HepG2 (cell line): Measurements from ENCODE around the gene HDAC4. TPM values are rescaled to one million over a fixed set of nuclear protein-coding genes. Genes with fewer than 3 reads are reported as not detected.

ENCODE experiments used
- ATAC-seq: fragments of 200-7000 bp; cut with Tn5 transposase; 3 replicates; pipeline ENCODE4 v1.9.1; 2020; ENCODE audit warnings: mild to moderate bottlenecking, moderate library complexity
- BruUV-seq: library from RNA; stranded (reverse); fragments of 400-500 nt; replicated peaks from 2 replicates; lab custom pipeline; 2021; lab: Mats Ljungman, UMichigan
- CTCF ChIA-PET: fragments of 300-600 bp; formaldehyde crosslinking; extraction: SDS; loops from one replicate; lab custom pipeline; 2021; ENCODE audit warnings: low total read pairs, inconsistent platforms, low intra/inter-chr PET ratio; lab: Yijun Ruan, JAX
- POLR2A ChIA-PET: fragments of 350-600 bp; sonication (Branson Sonifier 250); formaldehyde crosslinking; loops from one replicate; lab custom pipeline; 2020; ENCODE audit warnings: antibody characterized with exemption, inconsistent platforms; lab: Yijun Ruan, JAX
- DNase-seq: peaks from one replicate; pipeline ENCODE4 v3.0.0-alpha.2; 2015; ENCODE audit warnings: low spot score
- FAIRE-seq: peaks from 3 replicates; lab custom pipeline; 2011; peaks lifted over from hg19 to GRCh38; lab: Jason Lieb, UNC
- H2AFZ ChIP-seq: one replicate; pipeline ENCODE4 v1.6.1; 2011; ENCODE audit warnings: low read length, inconsistent platforms
- H3K27ac ChIP-seq: fragments of 300-600 bp; 3 replicates; pipeline ENCODE4 v1.8.0; 2011; ENCODE audit warnings: mixed run types, mild to moderate bottlenecking, mixed read lengths, low read length, inconsistent platforms; ENCODE audit not compliant: insufficient read depth; ENCODE audit errors: extremely low read length
- H3K27me3 ChIP-seq, 2 experiments: fragments of 200-600 bp in 1 of 2; 2 replicates in 1 of 2; 3 replicates in 1 of 2; pipeline versions ENCODE4 v1.6.0 to v1.8.0; 2011; ENCODE audit warnings: low read length in 2 of 2, mild to moderate bottlenecking in 2 of 2, moderate library complexity in 2 of 2, inconsistent platforms in 1 of 2; ENCODE audit not compliant: insufficient read depth in 2 of 2, control insufficient read depth in 1 of 2
- H3K36me3 ChIP-seq, 2 experiments: fragments of 200-600 bp in 1 of 2; replicated peaks in 1 of 2; 2 replicates in 1 of 2; 3 replicates in 1 of 2; pipeline versions ENCODE4 v1.5.1 to v1.8.0; 2011; ENCODE audit warnings: low read length in 2 of 2, inconsistent platforms in 1 of 2; ENCODE audit not compliant: insufficient read depth in 2 of 2, control insufficient read depth in 1 of 2
- H3K4me1 ChIP-seq: 2 replicates; pipeline ENCODE4 v1.5.1; 2012; ENCODE audit warnings: low read length, inconsistent platforms; ENCODE audit not compliant: insufficient read depth
- H3K4me2 ChIP-seq: 2 replicates; pipeline ENCODE4 v1.6.0; 2011; ENCODE audit warnings: low read depth, low read length, inconsistent platforms
- H3K4me3 ChIP-seq, 3 experiments: fragments of 200-600 bp in 1 of 3; sonication (generic), shearing (Covaris generic) in 1 of 3; replicated peaks in 1 of 3; 2 replicates each; pipeline ENCODE4 v1.5.1; 2011 to 2016; ENCODE audit warnings: low read length in 3 of 3, inconsistent platforms in 2 of 3, low read depth in 2 of 3, mild to moderate bottlenecking in 2 of 3, control low read depth in 1 of 3, mixed read lengths in 1 of 3; ENCODE audit not compliant: insufficient read depth in 1 of 3
- H3K79me2 ChIP-seq: one replicate; pipeline ENCODE4 v1.6.1; 2011; ENCODE audit warnings: low read length, inconsistent platforms; ENCODE audit not compliant: insufficient read depth
- H3K9ac ChIP-seq: 2 replicates; pipeline ENCODE4 v1.6.0; 2011; ENCODE audit warnings: mild to moderate bottlenecking, low read depth, low read length, inconsistent platforms; ENCODE audit not compliant: insufficient read depth
- H3K9me3 ChIP-seq: 2 replicates; pipeline ENCODE4 v1.5.1; 2012; ENCODE audit warnings: mild to moderate bottlenecking, low read length
- H4K20me1 ChIP-seq: 2 replicates; pipeline ENCODE4 v1.6.0; 2011; ENCODE audit warnings: inconsistent platforms, mild to moderate bottlenecking, low read length, moderate library complexity; ENCODE audit not compliant: insufficient read depth
- KAT7 ChIP-seq: IDR thresholded peaks from 2 replicates; pipeline ENCODE4 v1.6.1; 2018; ENCODE audit warnings: borderline replicate concordance, missing compliant biosample characterization
- KMT2A ChIP-seq: sonication (generic); formaldehyde crosslinking; IDR thresholded peaks from 2 replicates; pipeline ENCODE4 v1.4.0; 2020; ENCODE audit warnings: missing genetic modification reagents
- MTA1 ChIP-seq: sonication (generic); formaldehyde crosslinking; IDR thresholded peaks from 2 replicates; pipeline ENCODE4 v1.4.0; 2020; ENCODE audit warnings: missing genetic modification reagents, mild to moderate bottlenecking, borderline replicate concordance
- NRL ChIP-seq: sonication (generic); formaldehyde crosslinking; IDR thresholded peaks from 2 replicates; pipeline ENCODE4 v1.5.0; 2020; ENCODE audit warnings: missing genetic modification reagents, mild to moderate bottlenecking, moderate library complexity, borderline replicate concordance
- RARG ChIP-seq: sonication (generic); formaldehyde crosslinking; IDR thresholded peaks from 2 replicates; pipeline ENCODE4 v1.4.0; 2020; ENCODE audit warnings: low read depth, mild to moderate bottlenecking, missing genetic modification reagents
- SRSF9 ChIP-seq: fragments of 200-400 bp; formaldehyde crosslinking; IDR thresholded peaks from 2 replicates; pipeline ENCODE4 v1.6.1; 2018; ENCODE audit warnings: borderline replicate concordance, mild to moderate bottlenecking, low read depth, low read length; ENCODE audit not compliant: insufficient read depth, poor library complexity, severe bottlenecking
- ZNF101 ChIP-seq: sonication (generic); formaldehyde crosslinking; IDR thresholded peaks from 2 replicates; pipeline ENCODE4 v1.4.0; 2020; ENCODE audit warnings: mild to moderate bottlenecking, low read depth, missing genetic modification reagents, borderline replicate concordance
- ZNF431 ChIP-seq: sonication (generic); formaldehyde crosslinking; IDR thresholded peaks from 2 replicates; pipeline ENCODE4 v1.9.0; 2022; ENCODE audit warnings: missing genetic modification reagents, low read depth, mild to moderate bottlenecking, borderline replicate concordance
- ZNF543 ChIP-seq: sonication (generic); formaldehyde crosslinking; IDR thresholded peaks from 2 replicates; pipeline ENCODE4 v1.4.0; 2020; ENCODE audit warnings: mild to moderate bottlenecking, missing genetic modification reagents
- ZNF713 ChIP-seq: sonication (generic); formaldehyde crosslinking; IDR thresholded peaks from 2 replicates; pipeline ENCODE4 v1.4.0; 2020; ENCODE audit warnings: mild to moderate bottlenecking, missing genetic modification reagents
- ZSCAN31 ChIP-seq: sonication (generic); formaldehyde crosslinking; IDR thresholded peaks from 2 replicates; pipeline ENCODE4 v1.5.0; 2020; ENCODE audit warnings: low read depth, mild to moderate bottlenecking, missing genetic modification reagents
- WGBS: methylation state at CpG from one replicate; pipeline ENCODE4 v1.1.6; 2017; ENCODE audit warnings: low lambda C conversion rate; 5-methylcytosine and 5-hydroxymethylcytosine counted together
- in situ Hi-C: cut with HindIII; loops from 2 replicates; pipeline ENCODE4 v1.10.0; 2017; ENCODE audit warnings: low pct_unique_long_range_greater_than_20kb; ENCODE audit not compliant: extremely low pct_ligation_motif_present
- intact Hi-C: fragments of 100-400 bp; cut with micrococcal nuclease; formaldehyde crosslinking; loops from one replicate; pipeline ENCODE4 v1.10.0; 2022; ENCODE audit not compliant: unreplicated experiment
- polyA plus RNA-seq, 8 experiments: library from polyadenylated mRNA; depleted of rRNA in 3 of 8; stranded (reverse) in 7 of 8; unstranded in 1 of 8; fragments of >200 nt; fragmentation: Illumina TruSeq in 4 of 8; extraction: Trizol in 4 of 8; gene quantifications; 2 replicates each; pipeline versions ENCODE4 v1.2.1 to v1.2.3, GENCODE V29; 2011 to 2016; ENCODE audit warnings: low read depth in 4 of 8, missing spikeins in 1 of 8, mixed read lengths in 1 of 8; ENCODE audit not compliant: insufficient read depth in 1 of 8
- total RNA-seq, 5 experiments: library from RNA; depleted of rRNA; stranded (reverse); fragments of >200 nt; fragmentation: Illumina TruSeq; extraction: Trizol; gene quantifications; 2 replicates each; pipeline ENCODE4 v1.2.3, GENCODE V29; 2016; ENCODE audit warnings: low read depth in 1 of 5
- TF ChIP-seq, protein P1 (sequence below): sonication (generic); formaldehyde crosslinking; IDR thresholded peaks from 2 replicates; pipeline ENCODE4 v1.4.0; 2020; ENCODE audit warnings: missing genetic modification reagents
- TF ChIP-seq, protein P2 (sequence below): sonication (generic); formaldehyde crosslinking; IDR thresholded peaks from 2 replicates; pipeline ENCODE4 v1.5.1; 2020; ENCODE audit warnings: mild to moderate bottlenecking, missing genetic modification reagents, moderate library complexity
- TF ChIP-seq, protein P3 (sequence below): sonication (generic); formaldehyde crosslinking; conservative IDR thresholded peaks from 2 replicates; pipeline ENCODE4 v1.8.0; 2022; ENCODE audit warnings: missing genetic modification reagents
- TF ChIP-seq, protein P4 (sequence below): sonication (generic); formaldehyde crosslinking; IDR thresholded peaks from 2 replicates; pipeline ENCODE4 v1.4.0; 2020; ENCODE audit warnings: mild to moderate bottlenecking, low read depth, missing genetic modification reagents

HDAC4 gene
- total and polyA plus RNA-seq, 2 of the 13 experiments (the other 11 are each of a cell fraction or from before 2014, with no cell fraction given) = 10.1 to 11.5 TPM

DNA sequence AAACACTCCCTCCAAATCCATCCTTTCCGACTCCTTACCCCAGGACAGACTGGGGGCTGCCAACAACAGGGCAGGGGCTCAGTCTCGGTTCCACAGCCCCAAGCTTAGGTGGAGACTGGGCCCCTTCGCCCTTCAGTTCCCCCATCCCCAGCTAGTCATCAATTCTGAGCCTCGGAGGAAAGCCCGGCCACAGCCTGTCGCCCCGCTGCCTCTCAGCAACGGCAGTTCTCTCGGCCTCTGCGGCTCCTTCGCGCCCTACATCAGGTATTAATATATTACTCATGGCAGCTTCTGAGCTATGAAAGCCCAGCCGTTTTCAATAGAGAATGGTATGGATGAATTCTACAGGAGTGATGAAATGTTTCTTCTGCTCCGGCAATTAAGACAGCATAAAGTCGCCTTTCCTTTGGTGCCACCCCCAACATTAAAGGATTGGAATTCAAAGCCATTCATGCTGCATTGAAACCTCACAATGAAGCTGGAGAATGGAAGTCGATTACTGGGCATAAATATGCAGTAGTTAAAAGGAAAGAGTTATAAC lies 2.8 kb downstream of the HDAC4 start:
- Histone ChIP-seq H3K4me2 (no peak overlapping the region), H4K20me1 (peaks cover 47% of the 10 kb centered on the region), H3K27ac (no peak overlapping the region), H3K79me2 (peaks cover 67% of the 10 kb centered on the region), H3K36me3 (no peaks in the 10 kb centered on the region), H2AFZ (no peak overlapping the region), H3K4me3 (no peak overlapping the region), H3K27me3 (no peaks in the 10 kb centered on the region), H3K9ac (no peak overlapping the region), H3K4me1 (peaks cover 48% of the 10 kb centered on the region), H3K9me3 (no peaks in the 10 kb centered on the region)
- intact Hi-C loops = loop anchor here (1.0 kb wide), 1 partner anchor 254 kb away; no protein-coding TSS in a partner anchor
- POLR2A ChIA-PET = interaction anchor here (1.1 kb wide), 1 partner anchor 101 kb away, joined by 3 read pairs; no protein-coding TSS in a partner anchor
- BruUV-seq = no TSS peak
- FAIRE-seq (no peak), ATAC-seq (no peak), DNase-seq (no peak)
- CTCF ChIA-PET = no interaction called here
- in situ Hi-C loops = loop anchor here (5.0 kb wide), 1 partner anchor 251 kb away; no protein-coding TSS in a partner anchor
- WGBS = 91% methylated on average over 16 of the region's 16 CpGs
- no peak for TF ChIP-seq KMT2A
- no peak for TF ChIP-seq KAT7 (CRISPR knock-in tag)
- no peak for TF ChIP-seq ZNF431 (CRISPR knock-in tag)
- no peak for TF ChIP-seq ZNF101 (CRISPR knock-in tag)
- TF ChIP-seq MTA1 = no peak
- TF ChIP-seq, protein P1, sequence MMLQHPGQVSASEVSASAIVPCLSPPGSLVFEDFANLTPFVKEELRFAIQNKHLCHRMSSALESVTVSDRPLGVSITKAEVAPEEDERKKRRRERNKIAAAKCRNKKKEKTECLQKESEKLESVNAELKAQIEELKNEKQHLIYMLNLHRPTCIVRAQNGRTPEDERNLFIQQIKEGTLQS (CRISPR knock-in tag) = no peak
- no peak for TF ChIP-seq ZNF543 (CRISPR knock-in tag)
- TF ChIP-seq ZSCAN31 (CRISPR knock-in tag) = no peak
- TF ChIP-seq, protein P2, sequence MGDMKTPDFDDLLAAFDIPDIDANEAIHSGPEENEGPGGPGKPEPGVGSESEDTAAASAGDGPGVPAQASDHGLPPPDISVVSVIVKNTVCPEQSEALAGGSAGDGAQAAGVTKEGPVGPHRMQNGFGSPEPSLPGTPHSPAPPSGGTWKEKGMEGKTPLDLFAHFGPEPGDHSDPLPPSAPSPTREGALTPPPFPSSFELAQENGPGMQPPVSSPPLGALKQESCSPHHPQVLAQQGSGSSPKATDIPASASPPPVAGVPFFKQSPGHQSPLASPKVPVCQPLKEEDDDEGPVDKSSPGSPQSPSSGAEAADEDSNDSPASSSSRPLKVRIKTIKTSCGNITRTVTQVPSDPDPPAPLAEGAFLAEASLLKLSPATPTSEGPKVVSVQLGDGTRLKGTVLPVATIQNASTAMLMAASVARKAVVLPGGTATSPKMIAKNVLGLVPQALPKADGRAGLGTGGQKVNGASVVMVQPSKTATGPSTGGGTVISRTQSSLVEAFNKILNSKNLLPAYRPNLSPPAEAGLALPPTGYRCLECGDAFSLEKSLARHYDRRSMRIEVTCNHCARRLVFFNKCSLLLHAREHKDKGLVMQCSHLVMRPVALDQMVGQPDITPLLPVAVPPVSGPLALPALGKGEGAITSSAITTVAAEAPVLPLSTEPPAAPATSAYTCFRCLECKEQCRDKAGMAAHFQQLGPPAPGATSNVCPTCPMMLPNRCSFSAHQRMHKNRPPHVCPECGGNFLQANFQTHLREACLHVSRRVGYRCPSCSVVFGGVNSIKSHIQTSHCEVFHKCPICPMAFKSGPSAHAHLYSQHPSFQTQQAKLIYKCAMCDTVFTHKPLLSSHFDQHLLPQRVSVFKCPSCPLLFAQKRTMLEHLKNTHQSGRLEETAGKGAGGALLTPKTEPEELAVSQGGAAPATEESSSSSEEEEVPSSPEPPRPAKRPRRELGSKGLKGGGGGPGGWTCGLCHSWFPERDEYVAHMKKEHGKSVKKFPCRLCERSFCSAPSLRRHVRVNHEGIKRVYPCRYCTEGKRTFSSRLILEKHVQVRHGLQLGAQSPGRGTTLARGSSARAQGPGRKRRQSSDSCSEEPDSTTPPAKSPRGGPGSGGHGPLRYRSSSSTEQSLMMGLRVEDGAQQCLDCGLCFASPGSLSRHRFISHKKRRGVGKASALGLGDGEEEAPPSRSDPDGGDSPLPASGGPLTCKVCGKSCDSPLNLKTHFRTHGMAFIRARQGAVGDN (CRISPR knock-in tag) = no peak
- TF ChIP-seq SRSF9 = no peak
- TF ChIP-seq NRL (CRISPR knock-in tag) = no peak
- TF ChIP-seq, protein P3, sequence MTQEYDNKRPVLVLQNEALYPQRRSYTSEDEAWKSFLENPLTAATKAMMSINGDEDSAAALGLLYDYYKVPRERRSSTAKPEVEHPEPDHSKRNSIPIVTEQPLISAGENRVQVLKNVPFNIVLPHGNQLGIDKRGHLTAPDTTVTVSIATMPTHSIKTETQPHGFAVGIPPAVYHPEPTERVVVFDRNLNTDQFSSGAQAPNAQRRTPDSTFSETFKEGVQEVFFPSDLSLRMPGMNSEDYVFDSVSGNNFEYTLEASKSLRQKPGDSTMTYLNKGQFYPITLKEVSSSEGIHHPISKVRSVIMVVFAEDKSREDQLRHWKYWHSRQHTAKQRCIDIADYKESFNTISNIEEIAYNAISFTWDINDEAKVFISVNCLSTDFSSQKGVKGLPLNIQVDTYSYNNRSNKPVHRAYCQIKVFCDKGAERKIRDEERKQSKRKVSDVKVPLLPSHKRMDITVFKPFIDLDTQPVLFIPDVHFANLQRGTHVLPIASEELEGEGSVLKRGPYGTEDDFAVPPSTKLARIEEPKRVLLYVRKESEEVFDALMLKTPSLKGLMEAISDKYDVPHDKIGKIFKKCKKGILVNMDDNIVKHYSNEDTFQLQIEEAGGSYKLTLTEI (CRISPR knock-in tag) = no peak
- TF ChIP-seq ZNF713 (CRISPR knock-in tag) = no peak
- no peak for TF ChIP-seq RARG (CRISPR knock-in tag)
- TF ChIP-seq, protein P4, sequence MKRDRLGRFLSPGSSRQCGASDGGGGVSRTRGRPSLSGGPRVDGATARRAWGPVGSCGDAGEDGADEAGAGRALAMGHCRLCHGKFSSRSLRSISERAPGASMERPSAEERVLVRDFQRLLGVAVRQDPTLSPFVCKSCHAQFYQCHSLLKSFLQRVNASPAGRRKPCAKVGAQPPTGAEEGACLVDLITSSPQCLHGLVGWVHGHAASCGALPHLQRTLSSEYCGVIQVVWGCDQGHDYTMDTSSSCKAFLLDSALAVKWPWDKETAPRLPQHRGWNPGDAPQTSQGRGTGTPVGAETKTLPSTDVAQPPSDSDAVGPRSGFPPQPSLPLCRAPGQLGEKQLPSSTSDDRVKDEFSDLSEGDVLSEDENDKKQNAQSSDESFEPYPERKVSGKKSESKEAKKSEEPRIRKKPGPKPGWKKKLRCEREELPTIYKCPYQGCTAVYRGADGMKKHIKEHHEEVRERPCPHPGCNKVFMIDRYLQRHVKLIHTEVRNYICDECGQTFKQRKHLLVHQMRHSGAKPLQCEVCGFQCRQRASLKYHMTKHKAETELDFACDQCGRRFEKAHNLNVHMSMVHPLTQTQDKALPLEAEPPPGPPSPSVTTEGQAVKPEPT (CRISPR knock-in tag) = no peak
